Renal cortical epithelial cell (primary cell): Measurements from ENCODE around the gene HMGB2. TPM values are rescaled to one million over a fixed set of nuclear protein-coding genes. Genes with fewer than 3 reads are reported as not detected.

ENCODE experiments used
- DNase-seq: peaks from one replicate; pipeline ENCODE4 v3.0.0-alpha.2; 2011; ENCODE audit warnings: low read depth
- total RNA-seq: library from RNA; depleted of rRNA; stranded (reverse); fragments of >200 nt; gene quantifications from 2 replicates; pipeline ENCODE4 v1.2.3, GENCODE V29; 2014

Gene HMGB2
- total RNA-seq, 1 donor from 2014 or later: 22.2 TPM

GRCh38 chr4:173288296-173288695 lies 45.9 kb downstream of the HMGB2 start:
- DNase-seq: peak; percentile 28

GRCh38 chr4:173287486-173287885 lies 46.7 kb downstream of the HMGB2 start:
- DNase-seq: no peak

GRCh38 chr4:173284463-173284862 lies 49.7 kb downstream of the HMGB2 start:
- DNase-seq: no peak

- no peak for DNase-seq
Observed at GRCh38 chr4:173282626-173283025, 51.5 kb downstream of the HMGB2 start.

- no peak for DNase-seq
Observed at GRCh38 chr4:173282256-173282562, 51.9 kb downstream of the HMGB2 start.

- no peak for DNase-seq
Observed at GRCh38 chr4:173281406-173282255, 52.5 kb downstream of the HMGB2 start.

Other genes starting within 250 kb of the HMGB2 start
- 86.4 and 112 TPM in 2 replicates for gene GALNT7, start 165.5 kb downstream of the HMGB2 start, total RNA-seq
- 9.0 and 22.4 TPM in 2 replicates for gene SAP30, start 36.6 kb upstream of the HMGB2 start, total RNA-seq
- gene SCRG1, start 64.8 kb upstream of the HMGB2 start, total RNA-seq: not detected in 2 replicates
- gene HAND2, start 195.9 kb upstream of the HMGB2 start, total RNA-seq: not detected in 2 replicates